Stimulated activated CD4-positive, alpha-beta T cell treated with anti-CD3 and anti-CD28 coated beads, Interleukin-2, amount 100 ng/mL, for 24 hours (primary cell): ENCODE data around the gene ECT2.
A peak's percentile ranks its signal among the peaks of the same experiment; 100 is the strongest.
"Not testable (repeated sequence)": the region's sequence is repeated elsewhere in the genome, so short reads cannot be mapped to it uniquely, and the experiment has no call there.

Source experiments
- DNase-seq, 2 donors: peaks; one replicate each; pipeline ENCODE4 v3.0.0-alpha.2; 2020

The ECT2 gene

DNA sequence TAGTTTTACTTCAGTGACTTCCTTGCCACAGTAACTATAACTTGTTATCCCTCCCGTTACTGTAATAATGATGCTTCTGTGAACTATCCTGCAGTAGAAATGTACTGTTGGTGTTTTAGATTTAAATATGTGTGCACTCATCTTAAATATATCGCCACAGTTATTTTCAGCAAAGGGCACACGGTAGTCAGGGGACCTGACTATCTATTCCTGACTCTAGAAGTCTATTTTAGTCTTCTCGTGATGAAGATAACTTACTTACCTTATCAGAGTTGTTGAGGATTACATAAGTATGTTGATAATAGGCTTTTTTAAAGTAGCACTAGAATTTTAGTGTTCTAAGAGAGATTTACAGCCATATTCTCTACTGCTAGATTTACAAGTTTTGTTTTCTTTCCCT is 65.3 kb downstream of the ECT2 start:
- DNase-seq = no peak

DNA sequence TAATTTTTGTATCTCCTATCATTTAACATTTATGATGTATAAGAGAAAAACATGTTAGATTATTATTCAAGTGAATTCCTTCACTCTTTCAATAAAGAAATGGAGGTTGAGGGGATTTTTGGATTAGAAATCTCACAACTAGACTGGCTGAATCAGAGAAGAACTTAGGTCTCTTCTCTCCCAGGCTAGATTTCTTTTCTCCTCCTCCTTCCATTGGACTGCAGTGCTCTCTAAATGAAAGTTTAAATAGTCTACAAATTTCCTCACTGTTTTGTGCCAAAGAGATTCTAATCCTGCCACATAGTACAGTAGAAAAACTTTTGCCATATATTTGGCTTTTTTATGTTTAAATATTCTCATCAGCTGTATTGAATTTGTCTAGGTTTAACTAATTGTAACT is 65.8 kb downstream of the ECT2 start:
- DNase-seq = no peak

DNA sequence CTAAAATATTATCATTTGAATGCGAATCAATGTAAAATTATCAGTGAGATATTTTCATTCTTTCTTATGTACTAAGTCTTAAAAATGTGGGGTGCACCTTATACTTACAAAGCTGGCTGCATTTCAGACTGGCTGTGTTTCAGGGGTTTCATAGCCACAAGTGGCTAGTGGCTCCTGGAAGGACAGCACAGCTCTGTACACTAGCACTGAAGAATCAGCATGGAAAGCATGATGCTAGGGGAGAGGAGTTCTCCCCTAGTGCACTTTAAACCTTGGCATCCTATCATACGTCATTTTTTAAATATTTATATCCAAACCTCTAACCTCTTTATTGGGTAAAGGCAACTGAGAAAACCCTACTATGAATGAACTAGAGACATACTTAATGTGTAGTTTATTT is 66.4 kb downstream of the ECT2 start:
- DNase-seq = no peak

DNA sequence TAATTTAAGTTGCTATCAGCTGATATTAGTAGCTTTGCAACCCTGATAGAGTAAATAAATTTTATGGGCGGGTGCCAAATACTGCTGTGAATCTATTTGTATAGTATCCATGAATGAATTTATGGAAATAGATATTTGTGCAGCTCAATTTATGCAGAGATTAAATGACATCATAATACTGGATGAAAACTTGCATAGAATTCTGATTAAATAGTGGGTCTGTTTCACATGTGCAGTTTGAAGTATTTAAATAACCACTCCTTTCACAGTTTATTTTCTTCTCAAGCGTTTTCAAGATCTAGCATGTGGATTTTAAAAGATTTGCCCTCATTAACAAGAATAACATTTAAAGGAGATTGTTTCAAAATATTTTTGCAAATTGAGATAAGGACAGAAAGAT is 70.0 kb downstream of the ECT2 start:
- DNase-seq = no peak

DNA sequence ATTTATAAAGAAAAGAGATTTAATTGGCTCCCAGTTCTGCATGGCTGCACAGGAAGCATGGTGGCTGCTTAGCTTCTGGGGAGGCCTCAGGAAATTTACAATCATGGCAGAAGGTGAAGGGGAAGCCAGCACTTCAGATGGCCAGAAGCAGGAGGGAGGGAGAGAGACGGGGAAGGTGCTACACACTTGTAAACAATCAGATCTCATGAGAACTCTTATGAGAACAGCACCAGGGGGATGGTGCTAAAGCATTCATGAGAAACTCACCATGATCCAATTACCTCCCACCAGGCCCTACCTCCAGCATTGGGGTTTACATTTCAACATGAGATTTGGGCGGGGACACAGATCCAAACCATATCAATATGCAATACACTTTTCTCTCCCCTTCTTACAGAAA is 73.7 kb downstream of the ECT2 start:
- no peak for DNase-seq

DNA sequence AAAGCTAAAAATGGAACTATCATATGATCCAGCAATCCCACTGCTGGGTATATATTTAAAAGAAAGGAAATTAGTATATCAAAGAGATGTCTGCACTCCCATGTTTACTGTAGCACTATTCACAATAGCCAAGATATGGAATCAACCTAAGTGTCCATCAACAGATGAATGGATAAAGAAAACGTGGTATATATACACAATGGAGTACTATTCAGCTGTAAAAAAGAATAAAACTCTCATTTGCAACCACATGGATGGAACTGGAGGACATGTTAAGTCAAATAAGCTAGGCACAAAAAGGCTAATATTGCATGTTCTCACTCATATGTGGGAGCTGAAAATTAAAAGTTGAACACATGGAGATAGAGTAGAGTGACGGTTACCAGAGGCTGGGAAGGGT is 76.7 kb downstream of the ECT2 start:
- DNase-seq = not testable (repeated sequence)

DNA sequence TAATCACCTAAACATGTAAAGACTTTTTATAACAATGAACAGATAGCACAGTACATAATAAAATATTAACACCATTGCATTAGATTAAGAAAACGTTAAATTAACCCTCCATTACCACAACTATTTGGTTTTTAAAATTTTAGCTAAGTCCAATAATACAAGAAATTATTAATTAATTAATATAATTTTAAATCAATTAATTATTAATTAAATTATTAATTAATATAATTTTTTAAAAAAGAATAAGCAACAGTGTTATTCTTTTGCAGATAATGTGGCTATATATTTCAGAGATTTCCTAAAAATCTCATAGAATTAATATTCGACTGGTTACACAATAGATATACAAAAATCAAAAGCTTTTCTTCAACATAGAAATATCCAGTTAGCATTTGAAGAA is 82.5 kb downstream of the ECT2 start:
- no peak for DNase-seq

DNA sequence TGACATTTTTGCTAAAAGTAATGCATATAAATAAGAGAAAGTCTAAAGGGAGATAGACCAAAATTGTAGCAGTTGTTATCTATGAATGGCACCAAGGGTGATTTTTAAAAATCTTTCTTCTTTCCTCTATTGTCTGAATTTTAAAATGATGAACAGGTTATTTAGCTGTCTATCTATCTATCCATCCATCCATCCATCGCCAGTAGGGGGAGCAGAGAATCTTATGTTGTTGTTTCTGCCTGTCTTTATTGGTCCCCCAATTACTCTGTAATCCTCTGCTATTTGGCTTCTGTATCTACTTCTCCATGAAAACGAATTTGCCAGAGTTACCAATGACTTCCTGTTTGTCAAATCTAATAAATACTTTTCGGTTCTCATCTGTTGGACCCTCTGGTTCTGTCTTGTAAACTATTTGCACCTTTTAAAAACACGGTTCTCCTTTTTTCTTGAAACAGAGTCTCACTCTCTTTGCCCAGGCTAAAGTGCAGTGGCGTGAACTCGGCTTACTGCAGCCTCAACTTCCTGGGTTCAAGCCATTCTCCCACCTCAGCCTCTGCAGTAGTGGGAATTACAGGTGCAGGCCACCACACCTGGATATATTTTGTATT is 86.0 kb downstream of the ECT2 start:
- peak in 1 of 2 donors; percentile 8 for DNase-seq

DNA sequence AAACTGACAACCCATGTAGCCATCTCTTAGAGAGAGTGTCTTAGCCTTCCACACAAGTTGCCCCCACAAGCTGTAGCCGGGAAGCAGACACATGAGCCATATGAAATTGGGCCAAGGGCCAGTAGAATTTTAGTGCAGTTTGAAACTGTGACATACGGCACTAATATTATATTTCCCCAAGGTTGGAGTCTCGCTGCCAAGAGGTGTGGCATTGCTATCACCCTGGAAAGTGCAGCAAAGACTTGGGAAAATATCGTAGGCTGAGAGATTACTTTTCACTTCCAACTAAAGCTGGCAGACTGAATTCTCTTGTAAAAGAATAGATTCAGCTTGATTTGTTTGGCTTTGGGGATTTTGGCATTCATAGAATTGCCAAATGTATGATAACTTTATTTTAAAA is 89.2 kb downstream of the ECT2 start:
- no peak for DNase-seq

DNA sequence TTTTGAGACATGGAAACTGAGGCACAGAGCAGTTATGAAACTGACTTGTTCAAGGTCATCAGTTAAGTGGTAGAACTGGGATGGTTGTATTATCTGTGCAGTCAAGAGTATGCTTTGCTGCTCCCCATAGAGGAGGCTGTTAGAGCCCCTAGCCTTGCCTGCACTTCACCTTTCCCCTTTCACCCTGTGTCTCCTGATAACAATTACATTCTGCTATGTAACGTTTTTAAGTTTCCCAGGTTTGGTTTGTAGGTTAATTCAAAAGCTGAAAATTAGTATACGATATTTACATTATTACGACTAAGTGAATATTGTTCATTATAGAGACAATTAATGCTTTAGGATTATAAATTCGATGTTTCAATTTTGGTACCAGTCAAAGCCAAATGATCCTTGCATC is 89.9 kb downstream of the ECT2 start:
- DNase-seq = no peak

DNA sequence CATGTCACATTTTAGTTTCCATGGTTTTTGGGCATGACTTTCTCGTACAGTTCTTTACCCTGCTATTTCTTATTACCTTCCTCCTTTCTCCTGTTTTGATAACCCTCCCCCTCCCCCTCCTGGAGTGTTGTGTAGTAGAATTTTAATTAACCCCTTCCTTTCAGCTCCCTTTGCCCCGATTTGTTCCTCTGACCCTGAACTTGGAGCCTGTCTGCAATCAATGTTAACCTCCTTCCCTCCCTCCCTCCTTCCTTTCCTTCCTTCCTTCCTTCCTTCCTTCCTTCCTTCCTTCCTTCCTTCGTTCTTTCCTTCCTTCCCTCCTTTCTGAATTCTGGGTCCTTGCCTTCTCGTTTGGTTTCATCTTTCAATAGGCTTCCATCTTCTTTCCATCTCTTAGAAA is 90.4 kb downstream of the ECT2 start:
- no peak for DNase-seq

DNA sequence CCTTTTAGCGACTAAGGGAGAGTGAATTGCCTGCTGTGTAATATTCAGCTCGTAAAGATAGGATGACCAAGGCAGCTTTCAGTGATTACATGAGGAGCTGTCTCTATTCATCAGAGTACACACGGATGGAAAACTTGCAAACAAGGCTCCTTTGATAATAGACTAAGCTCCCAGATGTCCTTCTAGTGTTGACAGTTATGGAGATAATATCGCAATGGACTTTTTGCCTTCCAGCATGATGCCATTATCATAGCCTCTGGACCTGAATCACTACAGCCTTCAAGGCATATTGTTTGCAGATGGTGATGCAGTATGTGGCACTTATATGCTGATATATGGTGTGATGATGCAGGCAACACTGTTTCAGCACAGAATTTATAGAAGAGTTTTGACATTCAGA is 93.9 kb downstream of the ECT2 start:
- DNase-seq = no peak

DNA sequence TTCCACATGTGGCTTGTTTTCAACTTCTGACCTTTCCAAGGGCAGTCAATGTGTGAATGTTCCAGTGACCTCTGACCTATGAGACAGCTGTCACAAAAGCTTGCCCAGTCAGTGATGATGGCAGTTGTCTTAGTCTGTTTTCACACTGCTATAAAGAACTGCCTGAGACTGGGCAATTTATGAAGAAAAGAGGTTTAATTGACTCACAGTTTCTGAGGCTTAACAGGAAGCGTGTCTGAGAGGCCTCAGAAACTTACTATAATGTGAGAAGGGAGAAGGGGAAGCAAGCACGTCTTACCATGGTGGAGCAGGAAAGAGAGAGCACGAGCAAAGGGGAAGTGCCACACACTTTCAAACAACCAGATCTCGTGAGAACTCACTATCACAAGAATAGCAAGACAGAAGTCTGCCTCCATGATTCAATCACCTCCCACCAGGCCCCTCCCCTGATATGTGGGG is 95.6 kb downstream of the ECT2 start:
- no peak for DNase-seq

DNA sequence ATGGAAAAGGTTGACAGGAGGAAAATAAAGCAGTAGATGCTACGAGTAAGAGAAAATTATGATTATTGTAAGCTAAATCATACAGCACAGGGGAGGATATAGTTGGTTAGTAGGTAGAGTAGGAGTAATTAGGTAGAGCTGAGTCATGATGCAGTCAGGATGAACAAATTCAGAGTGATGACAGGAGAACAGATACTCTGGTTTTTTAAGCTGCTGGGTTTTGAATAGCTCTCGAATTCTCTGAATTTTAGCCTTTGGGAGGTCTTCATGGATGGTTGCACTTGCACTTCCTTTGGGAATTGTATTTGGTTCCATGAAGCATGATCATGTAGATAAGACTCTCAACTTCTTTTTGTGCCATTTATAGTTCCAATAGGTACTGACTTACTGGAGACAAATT is 96.2 kb downstream of the ECT2 start:
- no peak for DNase-seq

DNA sequence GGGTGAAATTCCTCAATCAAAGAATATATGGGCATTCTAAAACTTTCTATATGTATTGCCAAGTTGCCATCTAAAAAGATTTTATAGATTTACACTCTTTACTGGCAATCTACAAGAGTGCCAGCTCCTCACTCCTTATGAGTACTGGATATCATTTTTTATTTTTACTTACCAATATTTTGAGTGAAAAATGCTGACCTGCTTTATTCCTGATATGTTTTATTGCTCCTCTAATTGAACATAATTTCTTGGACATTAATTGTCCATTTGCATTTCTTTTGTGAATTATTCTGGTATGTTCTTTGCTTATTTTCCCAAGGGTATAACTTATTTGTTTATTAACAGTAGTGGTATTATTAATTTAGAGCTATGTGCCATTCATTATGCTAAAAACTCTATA is 96.8 kb downstream of the ECT2 start:
- no peak for DNase-seq

DNA sequence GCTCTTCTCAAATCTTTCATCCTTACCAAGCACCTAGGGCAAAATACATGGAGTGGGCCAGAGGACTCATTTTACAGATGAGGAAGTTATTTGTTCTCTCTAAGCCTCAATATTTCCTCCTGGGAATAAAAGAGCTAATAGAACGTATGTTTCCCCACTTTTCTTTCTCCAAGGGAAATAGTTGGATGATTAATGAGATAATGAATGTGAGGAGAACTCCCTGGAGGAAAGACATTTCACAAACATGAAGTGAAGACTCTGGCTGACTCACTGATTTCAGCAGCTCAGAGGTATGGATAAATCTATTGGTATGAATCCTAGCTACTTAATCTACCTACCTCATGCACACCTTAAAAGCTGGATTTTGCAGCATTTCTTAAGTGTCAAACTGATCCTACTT is 98.4 kb downstream of the ECT2 start:
- DNase-seq = no peak

DNA sequence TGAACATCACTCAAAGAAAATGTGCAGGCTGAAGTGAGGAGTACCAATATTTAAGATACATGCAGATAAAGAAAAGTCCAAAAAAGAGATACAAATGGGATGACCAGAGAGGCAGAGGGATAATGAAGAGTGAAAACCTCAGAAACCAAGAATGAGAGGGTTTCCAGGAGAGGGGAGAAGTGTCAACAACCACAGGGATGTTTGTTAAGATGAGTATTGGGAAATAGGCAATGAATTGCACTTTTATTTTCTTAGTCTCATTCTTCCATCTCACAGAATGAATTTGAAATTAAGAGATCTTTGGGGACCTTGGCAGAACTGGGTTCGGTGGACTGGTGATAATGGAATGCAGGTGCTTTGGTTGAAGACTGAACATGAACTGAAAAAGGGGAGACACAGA is 102.5 kb downstream of the ECT2 start:
- DNase-seq = no peak

DNA sequence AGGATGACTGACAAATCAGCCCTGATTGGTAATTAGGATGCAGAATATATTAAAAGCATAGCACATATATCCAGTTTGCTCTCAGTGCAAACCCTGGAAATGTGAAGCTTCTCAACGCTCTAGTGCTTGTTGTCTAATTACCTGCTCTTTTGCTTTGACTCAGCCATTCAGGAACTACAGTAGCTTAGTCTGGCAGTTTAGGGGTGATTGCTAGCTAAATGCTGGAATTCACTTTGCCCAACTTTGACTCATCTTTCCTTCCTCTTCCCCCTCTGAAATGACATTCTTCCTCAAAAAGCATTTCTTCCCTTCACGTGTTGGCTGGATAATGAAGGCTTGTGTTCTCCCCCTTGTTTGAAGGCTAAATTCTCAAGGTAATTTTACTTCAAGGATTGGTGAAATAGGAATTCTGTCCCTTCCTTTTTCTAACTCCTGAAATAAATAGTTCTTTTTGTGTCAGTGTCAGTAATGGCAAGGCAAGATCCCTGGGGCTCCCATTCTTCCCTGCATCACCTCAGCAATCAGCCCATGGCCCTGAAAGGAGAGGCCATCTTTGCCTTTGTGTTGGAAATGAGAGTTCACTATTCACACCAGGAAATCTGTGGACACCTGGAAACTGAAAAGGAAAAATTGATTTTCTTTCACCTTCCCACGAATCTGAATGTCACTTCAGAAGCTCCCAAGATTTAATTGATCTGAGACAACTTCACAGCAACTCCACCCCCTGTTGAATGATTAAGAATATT is 103.6 kb downstream of the ECT2 start:
- no peak for DNase-seq

DNA sequence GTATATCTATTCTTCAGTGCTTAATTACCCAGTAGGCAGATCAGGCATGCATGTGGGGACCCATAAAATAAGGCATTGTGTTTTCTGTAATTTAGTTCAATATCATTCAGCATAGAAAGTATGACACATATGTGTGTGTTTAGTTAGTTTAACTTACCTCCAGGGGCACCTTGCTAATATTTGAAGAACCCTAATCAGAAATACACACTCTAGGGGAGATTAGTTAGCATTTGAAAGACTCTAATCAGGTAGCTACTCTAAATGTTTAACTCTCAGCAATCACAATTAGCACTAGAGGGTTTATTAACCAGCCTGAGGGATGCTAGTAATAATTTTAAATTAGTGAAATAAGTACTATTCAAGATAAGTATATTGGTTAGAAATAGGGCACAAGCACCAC is 104.5 kb downstream of the ECT2 start:
- no peak for DNase-seq

DNA sequence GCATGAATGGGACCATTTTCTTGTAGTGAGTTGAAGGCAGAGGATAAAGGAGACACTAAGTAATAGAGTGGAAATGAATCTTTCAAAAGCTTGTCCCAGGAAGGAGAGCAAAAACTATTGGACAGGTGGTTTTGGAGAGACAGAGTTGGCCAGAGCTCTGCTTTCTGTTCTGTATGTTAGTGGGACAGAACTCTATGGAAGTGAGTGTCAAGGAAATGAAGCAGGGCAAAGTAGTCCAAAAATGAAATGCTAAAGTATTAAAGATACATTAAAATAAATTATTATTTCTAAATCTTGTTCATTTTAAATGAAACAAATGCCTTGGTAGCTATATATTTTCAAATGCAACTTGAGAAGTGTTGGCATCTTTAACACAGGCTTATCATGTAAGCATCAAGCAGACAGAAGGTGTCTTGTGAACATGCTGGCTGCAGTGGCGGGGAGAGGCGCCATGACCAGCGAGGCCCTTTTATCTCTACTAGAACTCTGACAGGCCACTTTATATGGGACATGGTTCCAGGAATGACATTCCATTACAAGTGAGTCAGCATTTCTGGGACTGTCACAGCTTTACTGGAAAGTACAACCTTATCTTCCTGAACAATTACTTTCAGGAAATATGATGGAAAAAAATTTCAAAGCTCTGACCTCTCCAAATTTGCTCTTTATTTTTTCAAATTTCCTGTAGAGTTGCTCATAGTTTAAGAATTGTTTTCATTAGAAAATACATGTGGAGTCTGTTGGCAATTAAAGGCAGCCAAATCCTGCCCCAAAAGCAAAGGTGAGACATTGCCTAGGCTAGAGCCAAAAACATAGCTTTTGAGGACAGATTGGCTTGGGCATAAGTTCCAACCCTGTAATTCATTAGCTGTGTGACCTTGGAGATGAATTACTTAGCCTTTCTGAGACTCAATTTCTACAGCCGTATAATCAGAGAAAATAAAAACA is 106.5 kb downstream of the ECT2 start:
- DNase-seq = no peak

DNA sequence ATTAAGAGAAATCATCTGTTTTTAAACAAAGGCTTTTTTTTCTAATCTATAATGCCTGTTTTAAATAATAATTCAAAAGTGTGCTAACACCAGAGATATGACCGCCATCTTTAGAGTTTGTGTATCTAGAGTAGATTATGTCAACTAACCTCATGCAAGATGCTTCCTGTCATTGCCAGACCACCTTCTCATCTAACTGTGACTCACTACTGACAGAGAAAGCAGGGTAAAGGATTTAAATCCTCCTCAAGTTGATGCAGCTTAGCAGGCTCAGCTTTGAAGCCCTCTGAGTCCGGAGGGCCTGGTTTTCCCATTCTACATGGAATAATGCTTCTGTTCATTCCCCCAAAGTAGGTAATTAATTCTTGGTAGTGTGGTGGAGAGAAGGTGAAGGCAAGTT is 108.5 kb downstream of the ECT2 start:
- no peak for DNase-seq

DNA sequence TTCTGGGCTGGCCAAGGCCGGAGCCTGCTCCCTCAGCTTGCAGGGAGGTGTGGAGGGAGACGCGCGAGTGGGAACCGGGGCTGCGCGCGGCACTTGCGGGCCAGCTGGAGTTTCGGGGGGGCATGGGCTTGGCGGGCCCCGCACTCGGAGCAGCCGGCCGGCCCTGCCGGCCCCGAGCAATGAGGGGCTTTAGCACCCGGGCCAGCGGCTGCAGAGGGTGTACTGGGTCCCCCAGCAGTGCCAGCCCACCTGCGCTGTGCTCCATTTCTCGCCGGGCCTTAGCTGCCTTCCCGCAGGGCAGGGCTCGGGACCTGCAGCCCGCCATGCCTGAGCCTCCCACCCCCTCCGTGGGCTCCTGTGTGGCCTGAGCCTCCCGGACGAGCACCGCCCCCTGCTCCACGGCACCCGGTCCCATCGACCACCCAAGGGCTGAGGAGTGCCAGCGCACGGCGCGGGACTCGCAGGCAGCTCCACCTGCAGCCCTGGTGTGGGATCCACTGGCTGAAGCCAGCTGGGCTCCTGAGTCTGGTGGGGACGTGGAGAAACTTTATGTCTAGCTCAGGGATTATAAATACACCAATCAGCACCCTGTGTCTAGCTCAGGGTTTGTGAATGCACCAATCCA is 116.3 kb downstream of the ECT2 start:
- not testable (repeated sequence) for DNase-seq

DNA sequence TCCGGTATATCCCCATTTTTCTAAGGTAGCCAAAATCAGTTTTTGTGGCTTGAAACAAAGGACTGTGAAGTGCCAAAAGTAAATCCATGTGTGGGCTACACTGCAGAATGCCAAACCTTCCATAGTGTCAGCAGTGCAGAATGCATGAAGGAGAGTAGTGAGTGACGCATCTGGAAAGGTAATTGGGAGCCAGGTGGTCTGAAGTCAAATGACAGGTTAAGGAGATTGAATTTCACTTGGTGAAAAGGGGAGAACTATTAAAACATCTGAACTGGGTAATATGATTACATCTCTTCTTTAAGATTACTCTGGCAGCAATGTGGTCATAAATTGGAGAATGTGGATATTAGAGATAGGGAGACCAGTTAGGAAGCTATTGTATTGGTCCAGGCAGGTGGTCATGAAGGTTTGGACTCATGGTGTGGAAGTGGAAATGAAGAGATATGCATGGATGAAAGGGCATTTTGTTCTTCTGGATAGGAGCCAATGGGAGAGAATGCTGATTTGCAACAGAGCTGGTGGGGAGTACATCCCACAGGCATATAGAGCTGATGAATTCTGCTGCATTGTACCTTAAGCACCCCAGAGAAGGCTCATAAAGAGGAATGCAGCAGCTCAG is 118.2 kb downstream of the ECT2 start:
- DNase-seq = no peak
